Kidney capillary endothelial cell (primary cell): ENCODE results near the gene CASZ1.

ENCODE experiments used
- DNase-seq: peaks from one replicate; pipeline ENCODE4 v3.0.0-alpha.2; 2018; ENCODE audit warnings: low spot score

Gene CASZ1

GRCh38 chr1:10795276-10796021 is 997 bp downstream of the CASZ1 start:
- no peak for DNase-seq

- DNase-seq, result peak; percentile 3
Measured at GRCh38 chr1:10794724-10795275, 1.6 kb downstream of the CASZ1 start.

- DNase-seq, result peak; percentile 7
Measured at GRCh38 chr1:10793129-10793651, 3.3 kb downstream of the CASZ1 start.

GRCh38 chr1:10791105-10791951 is 5.1 kb downstream of the CASZ1 start:
- DNase-seq, result no peak

GRCh38 chr1:10789803-10790702 is 6.4 kb downstream of the CASZ1 start:
- no peak for DNase-seq

- DNase-seq, result no peak
Measured at GRCh38 chr1:10789047-10789791, 7.2 kb downstream of the CASZ1 start.

- no peak for DNase-seq
Measured at GRCh38 chr1:10788592-10789006, 7.8 kb downstream of the CASZ1 start.

- DNase-seq, result no peak
Measured at GRCh38 chr1:10787286-10787685, 9.2 kb downstream of the CASZ1 start.

GRCh38 chr1:10785728-10786638 is 10.5 kb downstream of the CASZ1 start:
- DNase-seq, result no peak

- DNase-seq, result no peak
Measured at GRCh38 chr1:10784998-10785727, 11.3 kb downstream of the CASZ1 start.

GRCh38 chr1:10782491-10783244 is 13.8 kb downstream of the CASZ1 start:
- DNase-seq, result no peak

GRCh38 chr1:10781137-10781536 is 15.3 kb downstream of the CASZ1 start:
- no peak for DNase-seq

GRCh38 chr1:10779841-10780240 is 16.6 kb downstream of the CASZ1 start:
- DNase-seq, result no peak

- no peak for DNase-seq
Measured at GRCh38 chr1:10779201-10779600, 17.2 kb downstream of the CASZ1 start.

GRCh38 chr1:10778640-10779039 is 17.8 kb downstream of the CASZ1 start:
- no peak for DNase-seq

- no peak for DNase-seq
Measured at GRCh38 chr1:10777749-10778574, 18.5 kb downstream of the CASZ1 start.

GRCh38 chr1:10776190-10776905 is 20.1 kb downstream of the CASZ1 start:
- DNase-seq, result no peak
